Parathyroid adenoma (tissue), 2 donors: Measurements from ENCODE around the gene SP2.
A peak's percentile ranks its signal among the peaks of the same experiment; 100 is the strongest.

Experiments used
- H2AFZ ChIP-seq: fragments of 300-600 bp; sonication (generic); one replicate; pipeline ENCODE4 v1.7.0; 2017; ENCODE audit warnings: antibody characterized with exemption, mild to moderate bottlenecking
- H3K27ac ChIP-seq: fragments of 300-600 bp; sonication (generic); one replicate; pipeline ENCODE4 v1.7.0; 2017
- H3K27me3 ChIP-seq: fragments of 300-600 bp; sonication (generic); one replicate; pipeline ENCODE4 v1.7.0; 2017; ENCODE audit warnings: low read length; ENCODE audit not compliant: control insufficient read depth, insufficient read depth
- H3K36me3 ChIP-seq: fragments of 300-600 bp; sonication (generic); one replicate; pipeline ENCODE4 v1.7.0; 2017; ENCODE audit warnings: low read length; ENCODE audit not compliant: control insufficient read depth, insufficient read depth
- H3K4me1 ChIP-seq: fragments of 300-600 bp; sonication (generic); one replicate; pipeline ENCODE4 v1.7.0; 2017; ENCODE audit warnings: control low read depth
- H3K4me2 ChIP-seq: fragments of 300-600 bp; sonication (generic); one replicate; pipeline ENCODE4 v1.7.0; 2017; ENCODE audit warnings: low read length
- H3K4me3 ChIP-seq: fragments of 300-600 bp; sonication (generic); one replicate; pipeline ENCODE4 v1.7.0; 2017; ENCODE audit warnings: low read depth, low read length
- H3K79me2 ChIP-seq: fragments of 300-600 bp; sonication (generic); one replicate; pipeline ENCODE4 v1.7.0; 2017; ENCODE audit warnings: control low read depth
- H3K9ac ChIP-seq: fragments of 300-600 bp; sonication (generic); one replicate; pipeline ENCODE4 v1.7.0; 2017; ENCODE audit warnings: mild to moderate bottlenecking
- H3K9me3 ChIP-seq: fragments of 300-600 bp; sonication (generic); one replicate; pipeline ENCODE4 v1.7.0; 2017; ENCODE audit warnings: low read length; ENCODE audit not compliant: control insufficient read depth
- CTCF ChIP-seq: fragments of 300-600 bp; sonication (generic); IDR thresholded peaks from one replicate; pipeline ENCODE4 v1.7.0; 2017; ENCODE audit warnings: antibody characterized with exemption, mild to moderate bottlenecking
- donor health status: primary hyperparathyroidism.

SP2 gene

GRCh38 chr17:47968836-47969235, 72.8 kb downstream of the SP2 start:
- H3K79me2 ChIP-seq = no peaks in the 10 kb centered on the region
- no peak overlapping the region for H2AFZ ChIP-seq
- H3K4me1 ChIP-seq = peaks cover 4% of the 10 kb centered on the region
- H3K9ac ChIP-seq = no peak overlapping the region
- H3K4me3 ChIP-seq = no peak overlapping the region
- no peak overlapping the region for H3K27ac ChIP-seq
- H3K4me2 ChIP-seq = no peak overlapping the region
- H3K9me3 ChIP-seq = no peaks in the 10 kb centered on the region
- H3K36me3 ChIP-seq = no peaks in the 10 kb centered on the region
- no peaks in the 10 kb centered on the region for H3K27me3 ChIP-seq
- TF ChIP-seq CTCF = no peak

- peaks cover 4% of the 10 kb centered on the region for H3K4me1 ChIP-seq
- no peak overlapping the region for H3K9ac ChIP-seq
- H3K27me3 ChIP-seq = no peaks in the 10 kb centered on the region
- no peak for TF ChIP-seq CTCF
- peak overlapping the region; percentile 99 for H2AFZ ChIP-seq
- no peaks in the 10 kb centered on the region for H3K36me3 ChIP-seq
- peak overlapping the region; percentile 95 for H3K4me3 ChIP-seq
- H3K27ac ChIP-seq = peak overlapping the region; percentile 6
- H3K4me2 ChIP-seq = peak overlapping the region; percentile 79
- no peaks in the 10 kb centered on the region for H3K9me3 ChIP-seq
- no peaks in the 10 kb centered on the region for H3K79me2 ChIP-seq
Measured at GRCh38 chr17:47969930-47970724, 74.1 kb downstream of the SP2 start.

- Histone ChIP-seq H3K9ac (no peak within 1 kb of the TSS), H3K27me3 (no peaks in the 10 kb centered on the region)
- TF ChIP-seq CTCF = peak; percentile 99
Measured at GRCh38 chr17:47970725-47971499, 74.9 kb downstream of the SP2 start, which contains the start of gene CDK5RAP3. CDK5RAP3 (plus strand) TSS chr17:47971113; CDS start chr17:47971147, 34 bp downstream.

GRCh38 chr17:47973541-47973940, 77.5 kb downstream of the SP2 start:
- Histone ChIP-seq H3K4me3 (no peak overlapping the region), H3K36me3 (no peaks in the 10 kb centered on the region), H3K27me3 (no peaks in the 10 kb centered on the region), H3K4me1 (peaks cover 9% of the 10 kb centered on the region), H3K4me2 (no peak overlapping the region), H2AFZ (no peak overlapping the region), H3K79me2 (no peaks in the 10 kb centered on the region), H3K9me3 (no peaks in the 10 kb centered on the region), H3K9ac (no peak overlapping the region), H3K27ac (no peak overlapping the region)
- TF ChIP-seq CTCF = no peak

More at GRCh38 chr17:47970725-47971499, 74.9 kb downstream of the SP2 start, which contains the start of gene CDK5RAP3:
- peak within 1 kb of the TSS; percentile 99 for H2AFZ ChIP-seq
- no peaks in the 10 kb centered on the region for H3K36me3 ChIP-seq
- H3K4me3 ChIP-seq = peak within 1 kb of the TSS; percentile 95
- H3K79me2 ChIP-seq = no peaks in the 10 kb centered on the region
- no peaks in the 10 kb centered on the region for H3K9me3 ChIP-seq
- H3K4me1 ChIP-seq = peaks cover 4% of the 10 kb centered on the region
- H3K4me2 ChIP-seq = peak within 1 kb of the TSS; percentile 79
- peak within 1 kb of the TSS; percentile 65 for H3K27ac ChIP-seq
